ENCODE results near the gene PGS1.

The PGS1 gene

DNA sequence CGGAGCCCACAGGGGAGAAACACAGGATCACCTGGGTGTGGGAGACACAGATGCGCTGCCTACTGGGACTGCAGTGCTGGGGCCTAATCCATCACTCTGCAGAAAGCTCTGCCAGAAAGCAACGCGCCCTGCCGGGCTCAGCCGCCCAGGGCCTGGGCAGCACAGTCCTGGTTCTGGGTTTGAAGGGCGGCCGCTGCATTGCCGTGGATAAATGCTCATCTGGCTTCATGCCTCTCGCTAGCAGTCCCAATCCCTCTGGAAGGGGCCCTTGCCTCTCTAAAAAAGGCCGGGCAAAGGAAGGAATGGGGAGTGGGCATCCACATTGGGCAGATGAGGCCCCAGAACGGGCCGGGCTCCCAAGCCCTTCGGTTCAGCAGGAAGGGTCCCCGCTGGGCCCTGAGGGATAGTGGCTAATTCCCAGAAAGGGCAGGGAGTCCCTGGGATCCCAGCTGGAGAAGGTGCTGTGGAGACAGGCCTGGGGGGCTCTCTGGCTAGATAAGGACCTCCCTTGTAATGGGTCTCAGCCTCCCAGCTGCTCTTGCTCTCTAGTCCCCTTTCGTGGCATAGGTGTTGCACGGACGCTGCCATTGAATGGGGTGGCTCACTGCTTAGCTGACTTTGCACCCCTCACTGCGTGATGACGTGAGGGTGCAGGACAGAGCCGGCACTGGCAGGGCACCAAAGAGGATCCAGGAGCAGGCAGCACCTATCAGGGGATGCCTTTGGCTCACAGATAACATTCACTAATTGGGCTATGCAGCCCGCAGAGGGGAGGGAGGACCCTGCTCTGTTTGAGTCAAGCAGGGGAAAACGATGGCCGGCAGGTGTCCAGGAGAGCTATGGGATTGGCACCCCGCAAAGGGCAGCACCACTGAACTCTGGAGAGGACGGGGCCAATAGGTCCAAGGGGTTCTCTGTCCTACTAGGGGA, 88.6 kb downstream of the PGS1 start:
- Mint-ChIP-seq H3K4me1 (no peaks in the 10 kb centered on the region), H3K36me3 (no peaks in the 10 kb centered on the region), H3K27ac (no peak overlapping the region), H3K4me3 (no peak overlapping the region), H3K9me3 (no peaks in the 10 kb centered on the region), H3K27me3 (peaks cover 14% of the 10 kb centered on the region)
- CTCF ChIA-PET: no interaction called here
- DNase-seq: no peak

GRCh38 chr17:78468366-78468765, 89.9 kb downstream of the PGS1 start:
- Mint-ChIP-seq H3K4me1 (peaks cover 4% of the 10 kb centered on the region), H3K27ac (no peak overlapping the region), H3K9me3 (no peaks in the 10 kb centered on the region), H3K4me3 (no peak overlapping the region), H3K36me3 (no peaks in the 10 kb centered on the region), H3K27me3 (peaks cover 23% of the 10 kb centered on the region)
- DNase-seq: no peak
- CTCF ChIA-PET: no interaction called here

- Mint-ChIP-seq H3K27me3 (peaks cover 23% of the 10 kb centered on the region), H3K4me1 (peaks cover 4% of the 10 kb centered on the region), H3K36me3 (no peaks in the 10 kb centered on the region), H3K4me3 (no peak overlapping the region), H3K9me3 (no peaks in the 10 kb centered on the region), H3K27ac (no peak overlapping the region)
- no peak for DNase-seq
- CTCF ChIA-PET: no interaction called here
Measured at GRCh38 chr17:78469443-78469842, 91.0 kb downstream of the PGS1 start.

- Mint-ChIP-seq H3K4me1 (peaks cover 4% of the 10 kb centered on the region), H3K27ac (no peak overlapping the region), H3K36me3 (no peaks in the 10 kb centered on the region), H3K4me3 (no peak overlapping the region), H3K9me3 (no peaks in the 10 kb centered on the region), H3K27me3 (peaks cover 34% of the 10 kb centered on the region)
- no peak for DNase-seq
- CTCF ChIA-PET: no interaction called here
Measured at GRCh38 chr17:78471635-78472034, 93.2 kb downstream of the PGS1 start.

DNA sequence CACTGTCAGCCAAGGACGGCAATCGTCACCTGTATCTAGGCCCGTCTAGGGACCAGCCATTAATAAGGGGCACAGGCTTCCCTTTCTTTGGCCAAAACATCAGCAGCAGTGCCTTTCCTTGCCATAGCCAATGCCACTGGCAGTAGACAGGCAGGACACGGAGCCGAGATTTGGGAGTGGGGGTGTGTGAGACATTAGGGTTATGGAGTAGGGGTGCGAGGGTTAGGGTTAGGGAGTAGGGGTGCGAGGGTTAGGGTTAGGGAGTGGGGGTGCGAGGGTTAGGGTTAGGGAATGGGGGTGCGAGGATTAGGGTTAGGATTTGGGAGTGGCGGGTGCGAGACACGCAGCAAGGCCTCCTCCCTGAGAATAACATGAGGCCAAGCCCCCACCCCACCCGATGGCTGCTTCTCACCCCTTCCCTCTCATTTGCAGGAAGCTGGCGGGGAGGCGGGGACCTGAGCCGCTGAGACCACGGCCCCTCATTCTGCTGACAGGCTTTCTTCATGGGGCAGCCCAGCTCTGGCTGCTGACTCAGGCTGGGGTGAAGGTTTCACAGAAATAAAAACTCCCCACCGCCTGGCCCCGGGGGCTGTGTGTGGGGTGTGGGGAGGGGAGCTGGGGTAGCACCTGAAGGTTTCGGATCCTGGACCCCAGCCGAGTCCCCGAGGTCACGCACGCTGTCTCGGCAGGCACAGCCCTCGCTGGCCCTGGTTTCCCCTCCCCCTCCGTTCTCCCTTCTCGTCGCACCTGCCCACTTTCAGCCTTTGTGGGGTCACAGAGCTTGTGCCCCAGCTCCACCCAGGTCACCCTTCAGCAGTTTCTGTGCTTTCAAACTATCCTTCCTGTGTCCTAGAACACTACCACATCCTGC, 93.8 kb downstream of the PGS1 start:
- H3K4me3 Mint-ChIP-seq: no peak overlapping the region
- no peaks in the 10 kb centered on the region for H3K36me3 Mint-ChIP-seq
- H3K4me1 Mint-ChIP-seq: peaks cover 4% of the 10 kb centered on the region
- H3K9me3 Mint-ChIP-seq: no peaks in the 10 kb centered on the region
- no peak for DNase-seq
- peaks cover 34% of the 10 kb centered on the region for H3K27me3 Mint-ChIP-seq
- CTCF ChIA-PET: no interaction called here
- H3K27ac Mint-ChIP-seq: no peak overlapping the region

- Mint-ChIP-seq H3K36me3 (no peaks in the 10 kb centered on the region), H3K27me3 (peaks cover 30% of the 10 kb centered on the region), H3K4me1 (peaks cover 4% of the 10 kb centered on the region), H3K27ac (no peak overlapping the region), H3K9me3 (no peaks in the 10 kb centered on the region), H3K4me3 (no peak overlapping the region)
- CTCF ChIA-PET: no interaction called here
- no peak for DNase-seq
Measured at GRCh38 chr17:78473951-78474613, 95.6 kb downstream of the PGS1 start.

Measured in activated naive CD4-positive, alpha-beta T cell treated with anti-CD3 and anti-CD28 coated beads, Interleukin-2, amount 10 ng/mL, durations not matched to agents 7 days and 5 days (primary cell).